ENCODE results near the gene TMEM266. TPM values are rescaled to one million over a fixed set of nuclear protein-coding genes. Genes with fewer than 3 reads are reported as not detected.
A peak's percentile ranks its signal among the peaks of the same experiment; 100 is the strongest.

TMEM266 gene
- total RNA-seq, 1 experiment from 2014 or later, result 0.10 TPM

DNA sequence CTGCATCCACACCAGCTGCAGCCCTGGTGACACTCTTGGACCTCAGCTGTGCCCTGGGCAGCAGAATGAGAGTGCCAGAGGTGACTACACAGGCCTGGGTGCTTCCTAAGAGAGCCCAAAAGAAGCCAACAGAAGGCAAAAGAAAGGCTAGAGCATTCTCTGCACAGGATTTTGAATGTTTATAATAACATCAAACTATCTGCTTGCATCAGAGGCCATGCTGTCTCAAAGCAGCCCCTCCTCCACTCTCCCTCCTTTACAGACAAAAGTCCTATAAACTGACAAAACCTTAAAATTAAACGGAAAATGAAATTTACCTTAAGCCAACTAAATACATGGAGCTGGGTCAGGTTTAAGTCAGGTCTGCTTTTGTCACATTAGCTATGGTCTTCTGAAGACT lies 155.8 kb downstream of the TMEM266 start:
- DNase-seq, result no peak
- 0 out of 2 replicates have a peak, but pooled peaks cover 4% of the 10 kb centered on the region for H3K9me3 ChIP-seq (replicated peaks)
- H3K4me1 ChIP-seq, result peaks cover 11% of the 10 kb centered on the region; the same call in 1 of the 2 replicates
- H3K4me3 ChIP-seq, result no peak overlapping the region
- peaks cover 12% of the 10 kb centered on the region; the same call in 1 of the 2 replicates for H3K36me3 ChIP-seq
- H3K27me3 ChIP-seq, result no peaks in the 10 kb centered on the region
- H3K27ac ChIP-seq, result no peak overlapping the region

GRCh38 chr15:76217029-76217881 lies 157.5 kb downstream of the TMEM266 start:
- Histone ChIP-seq H3K27ac (no peak overlapping the region), H3K36me3 (peaks cover 8% of the 10 kb centered on the region; the same call in 1 of the 2 replicates), H3K4me1 (peaks cover 11% of the 10 kb centered on the region; the same call in 1 of the 2 replicates), H3K27me3 (no peaks in the 10 kb centered on the region), H3K4me3 (no peak overlapping the region), H3K9me3 (replicated peaks) (0 out of 2 replicates have a peak, but pooled peaks cover 4% of the 10 kb centered on the region)
- DNase-seq, result peak in 1 of 2 experiments; percentile 44

- Histone ChIP-seq H3K36me3 (peaks cover 10% of the 10 kb centered on the region; the same call in 1 of the 2 replicates), H3K27me3 (no peaks in the 10 kb centered on the region), H3K27ac (no peak overlapping the region), H3K4me1 (peaks cover 11% of the 10 kb centered on the region; the same call in 1 of the 2 replicates), H3K4me3 (no peak overlapping the region), H3K9me3 (replicated peaks) (0 out of 2 replicates have a peak, but pooled peaks cover 4% of the 10 kb centered on the region)
- DNase-seq, result no peak
Measured at GRCh38 chr15:76217882-76218217, 158.1 kb downstream of the TMEM266 start.

DNA sequence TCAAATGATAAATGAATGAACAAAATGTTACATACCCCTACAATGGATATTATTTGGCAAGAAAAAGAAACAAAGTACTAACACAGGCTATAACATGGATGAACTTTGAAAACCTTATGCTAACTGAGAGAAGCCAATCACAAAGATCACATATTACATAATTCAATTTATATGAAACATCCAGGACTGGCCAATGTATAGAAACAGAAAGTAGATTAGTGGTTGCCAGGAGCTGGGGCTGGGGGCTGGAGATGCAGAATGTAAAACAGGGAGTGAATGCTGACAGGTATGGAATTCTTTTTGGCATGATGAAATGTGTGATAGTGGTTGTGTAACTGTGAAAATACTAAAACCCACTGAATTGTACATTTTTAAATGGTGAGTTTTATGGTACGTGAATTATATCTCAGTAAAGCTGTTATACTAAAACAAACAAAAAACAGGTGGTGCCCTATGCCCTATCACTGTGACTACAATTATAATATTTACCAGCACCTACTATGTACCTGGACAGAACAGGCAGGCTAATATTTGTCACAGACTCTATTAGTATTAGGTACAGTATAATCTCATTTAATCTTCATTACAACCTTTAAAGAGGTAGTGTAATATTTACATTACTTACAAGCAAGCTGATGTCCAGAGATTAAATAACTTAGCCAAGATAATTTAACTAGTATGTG lies 161.4 kb downstream of the TMEM266 start:
- peaks cover 11% of the 10 kb centered on the region; the same call in 1 of the 2 replicates for H3K4me1 ChIP-seq
- no peak overlapping the region for H3K27ac ChIP-seq
- DNase-seq, result no peak
- H3K36me3 ChIP-seq, result peaks cover 15% of the 10 kb centered on the region
- H3K9me3 ChIP-seq (replicated peaks), result 0 out of 2 replicates have a peak, but pooled peaks cover 4% of the 10 kb centered on the region
- no peaks in the 10 kb centered on the region for H3K27me3 ChIP-seq
- H3K4me3 ChIP-seq, result no peak overlapping the region

- no peak overlapping the region for H3K4me3 ChIP-seq
- H3K27me3 ChIP-seq, result no peaks in the 10 kb centered on the region
- peaks cover 15% of the 10 kb centered on the region for H3K36me3 ChIP-seq
- no peak for DNase-seq
- H3K27ac ChIP-seq, result no peak overlapping the region
- H3K9me3 ChIP-seq (replicated peaks), result 0 out of 2 replicates have a peak, but pooled peaks cover 4% of the 10 kb centered on the region
- H3K4me1 ChIP-seq, result peaks cover 7% of the 10 kb centered on the region; the same call in 1 of the 2 replicates
Measured at GRCh38 chr15:76222159-76222558, 162.4 kb downstream of the TMEM266 start.

DNA sequence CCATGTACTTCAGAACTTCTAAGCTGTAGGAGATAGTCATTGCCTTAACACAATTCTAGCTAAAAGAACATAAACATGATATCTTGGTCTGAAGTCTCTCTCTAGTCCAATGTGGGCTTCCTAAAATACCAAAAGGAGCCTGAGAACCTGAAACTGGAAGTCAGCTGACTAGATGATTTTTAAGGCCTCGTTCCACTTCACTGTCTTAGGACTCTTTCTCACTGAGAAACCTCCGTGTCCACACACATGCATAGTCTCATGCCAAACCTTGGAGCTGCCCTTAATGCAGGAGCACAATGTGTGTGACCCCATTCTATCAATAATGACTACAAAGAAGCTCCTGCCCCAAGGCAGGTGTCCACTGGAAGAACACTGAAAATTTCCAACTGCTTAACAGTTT lies 163.7 kb downstream of the TMEM266 start:
- DNase-seq, result no peak
- 0 out of 2 replicates have a peak, but pooled peaks cover 4% of the 10 kb centered on the region for H3K9me3 ChIP-seq (replicated peaks)
- H3K27ac ChIP-seq, result no peak overlapping the region
- no peaks in the 10 kb centered on the region for H3K27me3 ChIP-seq
- H3K36me3 ChIP-seq, result peaks cover 15% of the 10 kb centered on the region
- no peaks in the 10 kb centered on the region for H3K4me1 ChIP-seq
- no peak overlapping the region for H3K4me3 ChIP-seq

- Histone ChIP-seq H3K9me3 (replicated peaks) (no peaks in the 10 kb centered on the region), H3K4me1 (no peaks in the 10 kb centered on the region), H3K4me3 (no peak overlapping the region), H3K36me3 (peaks cover 16% of the 10 kb centered on the region), H3K27ac (no peak overlapping the region), H3K27me3 (no peaks in the 10 kb centered on the region)
- DNase-seq, result no peak
Measured at GRCh38 chr15:76229266-76229665, 169.5 kb downstream of the TMEM266 start.

- no peaks in the 10 kb centered on the region for H3K4me1 ChIP-seq
- H3K27ac ChIP-seq, result no peak overlapping the region
- no peaks in the 10 kb centered on the region for H3K9me3 ChIP-seq (replicated peaks)
- peaks cover 10% of the 10 kb centered on the region for H3K36me3 ChIP-seq
- DNase-seq, result no peak
- H3K27me3 ChIP-seq, result no peaks in the 10 kb centered on the region
- no peak overlapping the region for H3K4me3 ChIP-seq
Measured at GRCh38 chr15:76233921-76234320, 174.1 kb downstream of the TMEM266 start.

DNA sequence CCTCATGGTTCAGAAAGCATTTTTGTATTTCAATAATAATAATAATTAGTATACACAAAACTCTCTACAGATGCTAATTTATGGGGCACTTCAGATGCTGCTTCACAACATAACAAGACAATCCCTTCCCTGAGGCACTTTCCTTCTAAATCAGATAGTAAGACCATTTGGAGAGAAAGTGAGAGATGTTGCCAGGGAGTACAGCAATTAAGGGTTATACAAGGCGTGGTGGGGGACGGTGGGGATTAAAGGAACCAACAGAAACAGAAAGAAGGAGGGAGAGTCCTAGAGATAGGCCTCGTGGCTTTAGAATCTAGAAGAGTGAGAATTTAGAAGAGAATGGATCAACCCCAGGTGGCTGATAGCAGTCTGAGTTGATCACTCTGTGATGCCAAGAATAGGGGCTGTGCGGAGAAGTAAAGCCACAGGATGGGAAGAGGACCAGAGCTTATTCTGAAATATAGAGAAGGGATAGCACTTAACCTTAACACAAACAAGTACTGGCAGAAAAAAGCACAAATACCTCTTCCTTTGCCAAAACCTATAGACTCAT lies 174.6 kb downstream of the TMEM266 start:
- peaks cover 10% of the 10 kb centered on the region for H3K36me3 ChIP-seq
- H3K9me3 ChIP-seq (replicated peaks), result no peaks in the 10 kb centered on the region
- no peak for DNase-seq
- H3K27me3 ChIP-seq, result no peaks in the 10 kb centered on the region
- no peaks in the 10 kb centered on the region for H3K4me1 ChIP-seq
- H3K4me3 ChIP-seq, result no peak overlapping the region
- no peak overlapping the region for H3K27ac ChIP-seq

- Histone ChIP-seq H3K4me1 (no peaks in the 10 kb centered on the region), H3K9me3 (replicated peaks) (no peaks in the 10 kb centered on the region), H3K36me3 (peaks cover 11% of the 10 kb centered on the region), H3K27me3 (no peaks in the 10 kb centered on the region), H3K27ac (no peak overlapping the region), H3K4me3 (no peak overlapping the region)
- DNase-seq, result peak in 1 of 2 experiments; percentile 65
Measured at GRCh38 chr15:76235186-76235826, 175.5 kb downstream of the TMEM266 start.

- no peaks in the 10 kb centered on the region for H3K4me1 ChIP-seq
- peaks cover 7% of the 10 kb centered on the region; the same call in 1 of the 2 replicates for H3K36me3 ChIP-seq
- H3K9me3 ChIP-seq (replicated peaks), result no peaks in the 10 kb centered on the region
- H3K27ac ChIP-seq, result no peak overlapping the region
- no peaks in the 10 kb centered on the region for H3K27me3 ChIP-seq
- no peak for DNase-seq
- no peak overlapping the region for H3K4me3 ChIP-seq
Measured at GRCh38 chr15:76236350-76236749, 176.6 kb downstream of the TMEM266 start.

- no peak for DNase-seq
- H3K27ac ChIP-seq, result no peak overlapping the region
- H3K4me3 ChIP-seq, result no peak overlapping the region
- H3K27me3 ChIP-seq, result no peaks in the 10 kb centered on the region
- peaks cover 9% of the 10 kb centered on the region; the same call in 1 of the 2 replicates for H3K36me3 ChIP-seq
- no peaks in the 10 kb centered on the region for H3K9me3 ChIP-seq (replicated peaks)
- H3K4me1 ChIP-seq, result no peaks in the 10 kb centered on the region
Measured at GRCh38 chr15:76239786-76240185, 180.0 kb downstream of the TMEM266 start.

GRCh38 chr15:76245072-76245610 lies 185.4 kb downstream of the TMEM266 start:
- H3K27ac ChIP-seq, result no peak overlapping the region
- H3K36me3 ChIP-seq, result peaks cover 14% of the 10 kb centered on the region; the same call in 1 of the 2 replicates
- H3K9me3 ChIP-seq (replicated peaks), result no peaks in the 10 kb centered on the region
- no peak for DNase-seq
- no peaks in the 10 kb centered on the region for H3K4me1 ChIP-seq
- no peaks in the 10 kb centered on the region for H3K27me3 ChIP-seq
- no peak overlapping the region for H3K4me3 ChIP-seq

DNA sequence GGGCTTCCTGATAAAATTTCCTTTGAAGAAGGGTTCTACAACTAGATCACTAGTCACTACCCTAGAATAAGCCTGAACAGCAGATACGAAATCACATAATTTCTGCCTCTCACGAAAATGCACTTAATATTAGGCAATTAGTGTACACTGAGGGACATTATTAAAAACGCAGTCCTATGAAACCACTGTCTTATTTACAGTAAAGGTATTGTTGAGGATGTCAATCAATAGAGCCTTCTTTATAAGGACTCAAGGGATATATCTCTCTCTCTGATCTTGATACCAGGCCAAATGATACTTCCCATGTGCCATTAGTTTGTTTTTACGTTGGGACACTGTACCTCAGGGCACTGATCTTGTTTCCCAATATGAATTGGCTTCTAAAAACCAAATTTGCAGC lies 191.9 kb downstream of the TMEM266 start:
- H3K4me3 ChIP-seq, result no peak overlapping the region
- H3K27me3 ChIP-seq, result no peaks in the 10 kb centered on the region
- H3K27ac ChIP-seq, result no peak overlapping the region
- H3K9me3 ChIP-seq (replicated peaks), result no peaks in the 10 kb centered on the region; the same call in 1 of the 2 replicates
- no peaks in the 10 kb centered on the region for H3K4me1 ChIP-seq
- peaks cover 23% of the 10 kb centered on the region for H3K36me3 ChIP-seq
- DNase-seq, result no peak
